NB4 (cell line): ENCODE results near the gene ZFYVE28.

ENCODE experiments used
- CTCF ChIP-seq: IDR thresholded peaks from one replicate; pipeline ENCODE4 v1.5.1; 2012; ENCODE audit warnings: low read depth, low read length
- MAX ChIP-seq: IDR thresholded peaks from 2 replicates; pipeline ENCODE4 v1.6.1; 2011; ENCODE audit warnings: low read depth, low read length
- MYC ChIP-seq: IDR thresholded peaks from 2 replicates; pipeline ENCODE4 v1.6.1; 2011; ENCODE audit warnings: low read depth, low read length
- POLR2A ChIP-seq: IDR thresholded peaks from 2 replicates; pipeline ENCODE4 v1.6.1; 2011; ENCODE audit warnings: mild to moderate bottlenecking; ENCODE audit not compliant: insufficient read length; ENCODE audit errors: extremely low read depth

GRCh38 chr4:2365913-2366210, 52.6 kb downstream of the ZFYVE28 start:
- TF ChIP-seq CTCF (no peak), POLR2A (no peak), MAX (no peak), MYC (no peak)
